IMR-90 (cell line): ENCODE measurements around the gene HMCN1. TPM values are rescaled to one million over a fixed set of nuclear protein-coding genes. Genes with fewer than 3 reads are reported as not detected.

ENCODE experiments used
- ATAC-seq: fragments of 200-7000 bp; cut with Tn5 transposase; 2 replicates; pipeline ENCODE4 v1.9.1; 2020; ENCODE audit warnings: low read depth, mild to moderate bottlenecking, moderate library complexity
- BruUV-seq: library from RNA; stranded (reverse); fragments of 400-500 nt; replicated peaks from 2 replicates; lab custom pipeline; 2021; lab: Mats Ljungman, UMichigan
- CTCF ChIA-PET: fragments of 300-600 bp; formaldehyde crosslinking; extraction: SDS; loops from one replicate; lab custom pipeline; 2021; ENCODE audit warnings: antibody characterized with exemption; lab: Yijun Ruan, JAX
- POLR2A ChIA-PET: fragments of 300-600 bp; sonication (Branson Sonifier 250); formaldehyde crosslinking; loops from one replicate; lab custom pipeline; 2022; ENCODE audit warnings: antibody characterized with exemption; ENCODE audit not compliant: unreplicated experiment; lab: Charles Lee
- DNase-seq: peaks from one replicate; pipeline ENCODE4 v3.0.0; 2013
- H2AFZ ChIP-seq: replicated peaks from 2 replicates; pipeline ENCODE3; 2013; ENCODE audit warnings: low read length, mild to moderate bottlenecking; ENCODE audit not compliant: poor library complexity
- H2AK5ac ChIP-seq: 2 replicates; pipeline ENCODE4 v1.6.1; 2013; ENCODE audit warnings: low read depth, low read length, inconsistent platforms
- H2AK9ac ChIP-seq: replicated peaks from 2 replicates; pipeline ENCODE3; 2013; ENCODE audit warnings: mild to moderate bottlenecking, low read depth, low read length, moderate library complexity; ENCODE audit not compliant: poor library complexity
- H2BK120ac ChIP-seq: 2 replicates; pipeline ENCODE4 v1.6.1; 2013; ENCODE audit warnings: low read depth, low read length, inconsistent platforms
- H2BK15ac ChIP-seq: 3 replicates; pipeline ENCODE4 v1.6.1; 2013; ENCODE audit warnings: low read depth, low read length, inconsistent platforms
- H2BK20ac ChIP-seq: 2 replicates; pipeline ENCODE4 v1.6.1; 2013; ENCODE audit warnings: low read depth, mild to moderate bottlenecking, inconsistent platforms, low read length, moderate library complexity
- H2BK5ac ChIP-seq: 2 replicates; pipeline ENCODE4 v1.6.1; 2013; ENCODE audit warnings: mild to moderate bottlenecking, low read depth, low read length, inconsistent platforms; ENCODE audit not compliant: poor library complexity, severe bottlenecking
- H3K14ac ChIP-seq: replicated peaks from 2 replicates; pipeline ENCODE4 v1.6.1; 2013; ENCODE audit warnings: low read depth, low read length, inconsistent platforms
- H3K18ac ChIP-seq: 2 replicates; pipeline ENCODE4 v1.6.1; 2013; ENCODE audit warnings: low read depth, low read length, control low read depth
- H3K23ac ChIP-seq: 2 replicates; pipeline ENCODE4 v1.6.1; 2013; ENCODE audit warnings: low read depth, low read length, inconsistent platforms
- H3K27ac ChIP-seq: 2 replicates; pipeline ENCODE4 v1.5.1; 2013; ENCODE audit warnings: mild to moderate bottlenecking, control low read depth, low read length; ENCODE audit not compliant: insufficient read depth
- H3K27me3 ChIP-seq: 2 replicates; pipeline ENCODE4 v1.6.1; 2013; ENCODE audit warnings: low read length; ENCODE audit not compliant: control insufficient read depth, insufficient read depth
- H3K36me3 ChIP-seq: 2 replicates; pipeline ENCODE4 v1.6.1; 2013; ENCODE audit warnings: low read length, mixed read lengths; ENCODE audit not compliant: control insufficient read depth, insufficient read depth
- H3K4ac ChIP-seq: 2 replicates; pipeline ENCODE4 v1.6.1; 2013; ENCODE audit warnings: low read depth, low read length, inconsistent platforms
- H3K4me1 ChIP-seq: 2 replicates; pipeline ENCODE4 v1.6.1; 2013; ENCODE audit warnings: low read length, mixed read lengths; ENCODE audit not compliant: control insufficient read depth, insufficient read depth
- H3K4me2 ChIP-seq: 2 replicates; pipeline ENCODE4 v1.6.1; 2013; ENCODE audit warnings: low read depth, mild to moderate bottlenecking, control low read depth, low read length, moderate library complexity
- H3K4me3 ChIP-seq: 2 replicates; pipeline ENCODE4 v1.5.1; 2013; ENCODE audit warnings: low read depth, mild to moderate bottlenecking, control low read depth, low read length, moderate library complexity; ENCODE audit not compliant: insufficient read depth
- H3K56ac ChIP-seq: 2 replicates; pipeline ENCODE4 v1.6.1; 2013; ENCODE audit warnings: low read length, inconsistent platforms; ENCODE audit not compliant: insufficient read depth; ENCODE audit errors: extremely low read depth
- H3K79me1 ChIP-seq, 2 experiments: 2 replicates each; pipeline ENCODE4 v1.6.1; 2013; ENCODE audit warnings: low read length in 2 of 2, inconsistent platforms in 1 of 2, low read depth in 1 of 2
- H3K9ac ChIP-seq: 2 replicates; pipeline ENCODE4 v1.6.1; 2013; ENCODE audit warnings: low read depth, low read length, control low read depth
- H3K9me1 ChIP-seq: 2 replicates; pipeline ENCODE4 v1.6.1; 2013; ENCODE audit warnings: low read length, inconsistent platforms; ENCODE audit not compliant: insufficient read depth
- H3K9me3 ChIP-seq: 2 replicates; pipeline ENCODE4 v1.6.1; 2013; ENCODE audit warnings: low read length; ENCODE audit not compliant: control insufficient read depth, insufficient read depth
- H4K20me1 ChIP-seq: 2 replicates; pipeline ENCODE4 v1.6.1; 2013; ENCODE audit warnings: low read length, inconsistent platforms; ENCODE audit not compliant: insufficient read depth
- H4K5ac ChIP-seq: 2 replicates; pipeline ENCODE4 v1.6.1; 2013; ENCODE audit warnings: mild to moderate bottlenecking, low read depth, low read length, control low read depth
- H4K8ac ChIP-seq, 2 experiments: 2 replicates each; pipeline ENCODE4 v1.6.1; 2013; ENCODE audit warnings: low read depth in 2 of 2, low read length in 2 of 2, control low read depth in 1 of 2, inconsistent platforms in 1 of 2
- H4K91ac ChIP-seq: 2 replicates; pipeline ENCODE4 v1.6.1; 2013; ENCODE audit warnings: low read depth, low read length, inconsistent platforms; ENCODE audit not compliant: insufficient read depth
- RFX5 ChIP-seq: IDR thresholded peaks from 2 replicates; pipeline ENCODE4 v1.8.0; 2012; ENCODE audit warnings: low read depth, mild to moderate bottlenecking, low read length, moderate library complexity
- WGBS, 2 experiments: methylation state at CpG; one replicate each; pipeline versions ENCODE4 v1.1.5 to v1.1.7; 2013; ENCODE audit warnings: missing lambda C conversion rate in 2 of 2; ENCODE audit not compliant: insufficient read length in 1 of 2; ENCODE audit errors: extremely low coverage in 2 of 2; 5-methylcytosine and 5-hydroxymethylcytosine counted together
- dilution Hi-C: fragments of 300-500 bp; cut with HindIII; formaldehyde crosslinking; loops from one replicate; pipeline ENCODE4 v1.14.3; 2018; ENCODE audit warnings: low sequenced_read_pairs; ENCODE audit not compliant: unreplicated experiment
- in situ Hi-C: fragments of 300-500 bp; cut with MboI; formaldehyde crosslinking; loops from 3 replicates; pipeline ENCODE4 v1.14.3; 2019; ENCODE audit warnings: low sequenced_read_pairs, inconsistent platforms, mixed read lengths
- intact Hi-C: fragments of 100-400 bp; cut with micrococcal nuclease; formaldehyde crosslinking; loops from 2 replicates; pipeline ENCODE4 v1.10.0; 2022
- polyA plus RNA-seq, 3 experiments: library from polyadenylated mRNA; depleted of rRNA; stranded (reverse); fragments of >200 nt; gene quantifications; 2 replicates each; pipeline ENCODE4 v1.2.3, GENCODE V29; 2012; ENCODE audit warnings: low replicate concordance in 1 of 3
- total RNA-seq: library from RNA; depleted of rRNA; stranded (reverse); fragments of >200 nt; gene quantifications from 2 replicates; pipeline ENCODE4 v1.2.3, GENCODE V29; 2012

HMCN1 gene
- total and polyA plus RNA-seq, 2 of the 4 experiments (the other 2 are of a cell fraction): 6.1 to 11.7 TPM

GRCh38 chr1:186042230-186042629 is 308.0 kb downstream of the HMCN1 start:
- DNase-seq (no peak), ATAC-seq (no peak)
- Histone ChIP-seq H3K4ac (no peak overlapping the region), H3K18ac (no peak overlapping the region), H2BK120ac (no peak overlapping the region), H3K56ac (no peak overlapping the region), H3K9me1 (no peaks in the 10 kb centered on the region), H3K4me2 (no peak overlapping the region), H2BK5ac (no peak overlapping the region), H4K20me1 (no peaks in the 10 kb centered on the region), H3K9ac (no peak overlapping the region), H4K5ac (no peak overlapping the region), H2BK20ac (no peak overlapping the region), H3K79me1 (no peaks in the 10 kb centered on the region), H2AK9ac (no peak overlapping the region), H3K4me1 (no peaks in the 10 kb centered on the region), H3K36me3 (no peaks in the 10 kb centered on the region), H3K14ac (0 out of 2 replicates have a peak overlapping the region, but pooled peaks have one; percentile 25), H3K4me3 (no peak overlapping the region), H3K23ac (no peak overlapping the region), H3K27ac (no peak overlapping the region), H2BK15ac (no peak overlapping the region), H2AK5ac (no peak overlapping the region), H4K91ac (no peak overlapping the region), H2AFZ (no peak overlapping the region), H3K27me3 (no peaks in the 10 kb centered on the region), H4K8ac (no peak overlapping the region), H3K9me3 (no peaks in the 10 kb centered on the region)
- in situ Hi-C loops (no loop called here), intact Hi-C loops (loop anchor here (10.0 kb wide), 1 partner anchor 47 kb away; no protein-coding TSS in a partner anchor), dilution Hi-C loops (no loop called here)
- CTCF ChIA-PET: interaction anchor here (0.8 kb wide), 1 partner anchor 45 kb away, joined by 3 read pairs; no protein-coding TSS in a partner anchor
- no CpG with 5 or more reads among the region's 3 CpGs for WGBS, 2 experiments
- no TSS peak for BruUV-seq
- POLR2A ChIA-PET: no interaction called here
- TF ChIP-seq RFX5: no peak
